GM12874 (cell line): ENCODE measurements around the gene SCRT2.

Experiments used
- TF ChIP-seq, protein P1 (sequence below): IDR thresholded peaks from 2 replicates; pipeline ENCODE4 v1.5.1; 2011; ENCODE audit warnings: low read depth, mild to moderate bottlenecking, control low read depth, low read length, moderate library complexity; ENCODE audit not compliant: insufficient read depth

The SCRT2 gene

DNA sequence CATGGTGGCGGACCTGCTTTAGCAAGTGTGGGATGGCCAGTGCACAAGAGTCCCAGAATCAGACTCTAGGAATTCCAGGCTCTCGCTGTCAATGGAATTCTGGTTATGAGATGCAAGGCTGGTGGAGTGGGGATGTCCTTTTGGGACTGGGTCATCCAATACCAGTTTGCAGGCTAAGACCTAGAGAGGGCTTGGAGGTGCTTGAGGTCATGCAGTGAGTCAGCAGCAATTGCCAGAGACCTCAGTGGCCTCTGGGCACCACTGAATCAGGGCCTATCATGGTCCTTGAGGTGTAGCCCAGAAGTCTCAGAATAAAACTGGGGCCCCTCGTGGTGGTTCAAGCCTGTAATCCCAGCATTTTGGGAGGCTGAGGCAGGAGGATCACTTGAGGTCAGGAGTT is 1.4 kb upstream of the SCRT2 start:
- TF ChIP-seq, protein P1, sequence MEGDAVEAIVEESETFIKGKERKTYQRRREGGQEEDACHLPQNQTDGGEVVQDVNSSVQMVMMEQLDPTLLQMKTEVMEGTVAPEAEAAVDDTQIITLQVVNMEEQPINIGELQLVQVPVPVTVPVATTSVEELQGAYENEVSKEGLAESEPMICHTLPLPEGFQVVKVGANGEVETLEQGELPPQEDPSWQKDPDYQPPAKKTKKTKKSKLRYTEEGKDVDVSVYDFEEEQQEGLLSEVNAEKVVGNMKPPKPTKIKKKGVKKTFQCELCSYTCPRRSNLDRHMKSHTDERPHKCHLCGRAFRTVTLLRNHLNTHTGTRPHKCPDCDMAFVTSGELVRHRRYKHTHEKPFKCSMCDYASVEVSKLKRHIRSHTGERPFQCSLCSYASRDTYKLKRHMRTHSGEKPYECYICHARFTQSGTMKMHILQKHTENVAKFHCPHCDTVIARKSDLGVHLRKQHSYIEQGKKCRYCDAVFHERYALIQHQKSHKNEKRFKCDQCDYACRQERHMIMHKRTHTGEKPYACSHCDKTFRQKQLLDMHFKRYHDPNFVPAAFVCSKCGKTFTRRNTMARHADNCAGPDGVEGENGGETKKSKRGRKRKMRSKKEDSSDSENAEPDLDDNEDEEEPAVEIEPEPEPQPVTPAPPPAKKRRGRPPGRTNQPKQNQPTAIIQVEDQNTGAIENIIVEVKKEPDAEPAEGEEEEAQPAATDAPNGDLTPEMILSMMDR = no peak

DNA sequence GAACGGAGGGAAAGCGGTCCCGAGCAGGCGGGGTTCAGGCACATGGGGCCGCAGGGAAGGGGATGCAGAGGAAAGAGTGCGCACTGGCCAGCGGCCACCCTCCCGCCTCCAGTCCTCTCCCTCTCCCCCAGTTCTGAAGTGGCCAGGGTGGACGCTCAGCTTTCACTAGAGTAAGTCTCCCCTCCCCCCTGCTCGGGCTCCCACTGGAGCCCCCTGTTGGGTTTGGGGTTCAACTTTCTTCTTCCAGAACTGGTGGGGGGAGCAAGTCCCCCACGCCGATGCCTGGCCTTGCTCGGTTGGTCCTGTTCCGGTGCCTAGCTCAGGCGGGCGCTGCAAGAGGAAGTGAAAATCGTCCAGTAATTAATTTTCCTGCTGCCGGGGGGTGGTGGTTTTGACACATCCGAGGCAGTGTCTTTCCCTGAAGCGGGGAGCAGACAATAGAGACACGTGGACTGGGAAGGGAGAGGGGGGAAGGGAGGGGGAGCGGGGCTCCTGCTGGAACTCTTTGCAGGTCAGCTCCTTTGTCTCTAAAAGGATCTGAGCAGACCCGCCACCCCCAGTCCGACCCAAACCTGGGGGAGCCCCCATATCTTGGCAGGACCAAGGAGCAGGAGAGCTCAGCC is 824 bp upstream of the SCRT2 start:
- TF ChIP-seq, protein P1 = no peak

DNA sequence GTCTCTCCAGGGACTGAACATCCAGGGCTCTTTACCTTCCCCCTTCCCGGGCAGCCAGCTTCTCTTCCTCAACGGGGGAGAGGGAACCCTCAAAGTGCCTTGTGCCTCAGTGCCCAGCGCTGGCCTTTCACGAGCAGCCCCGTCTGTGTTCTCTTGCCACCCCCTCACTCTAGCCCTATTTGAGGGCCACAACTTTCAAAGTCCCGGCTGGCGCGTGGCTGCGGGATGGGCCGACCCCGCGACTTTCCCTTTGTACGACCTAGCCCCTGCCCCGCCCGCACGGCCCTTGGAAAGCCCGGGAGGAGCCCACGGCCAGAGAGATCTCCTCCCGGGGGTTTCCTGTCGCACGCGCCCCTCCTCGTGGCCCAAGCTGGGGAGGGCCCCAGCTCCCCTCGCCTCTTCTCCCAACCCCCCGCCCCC is 559 bp downstream of the SCRT2 start:
- TF ChIP-seq, protein P1 = no peak

DNA sequence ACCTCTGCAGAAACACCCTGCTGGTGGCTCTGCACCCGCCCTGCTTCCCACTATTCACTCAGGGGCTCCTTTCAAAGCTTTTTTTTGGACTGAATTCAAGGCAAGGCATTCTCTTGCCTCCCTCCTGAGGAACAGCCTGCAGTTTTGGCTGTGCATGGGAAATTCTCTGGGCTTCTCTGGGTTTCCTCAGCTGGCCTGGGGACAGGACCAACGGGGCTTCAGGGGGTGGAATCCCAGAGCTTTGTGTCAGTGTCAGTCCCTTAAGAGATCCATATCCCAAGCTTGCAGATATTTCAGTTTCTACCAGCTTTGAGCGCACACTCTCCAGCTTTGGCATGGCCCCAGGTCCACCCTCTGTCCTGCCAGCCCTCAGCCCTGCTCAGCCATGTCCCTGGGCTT is 2.0 kb downstream of the SCRT2 start:
- TF ChIP-seq, protein P1 = no peak

DNA sequence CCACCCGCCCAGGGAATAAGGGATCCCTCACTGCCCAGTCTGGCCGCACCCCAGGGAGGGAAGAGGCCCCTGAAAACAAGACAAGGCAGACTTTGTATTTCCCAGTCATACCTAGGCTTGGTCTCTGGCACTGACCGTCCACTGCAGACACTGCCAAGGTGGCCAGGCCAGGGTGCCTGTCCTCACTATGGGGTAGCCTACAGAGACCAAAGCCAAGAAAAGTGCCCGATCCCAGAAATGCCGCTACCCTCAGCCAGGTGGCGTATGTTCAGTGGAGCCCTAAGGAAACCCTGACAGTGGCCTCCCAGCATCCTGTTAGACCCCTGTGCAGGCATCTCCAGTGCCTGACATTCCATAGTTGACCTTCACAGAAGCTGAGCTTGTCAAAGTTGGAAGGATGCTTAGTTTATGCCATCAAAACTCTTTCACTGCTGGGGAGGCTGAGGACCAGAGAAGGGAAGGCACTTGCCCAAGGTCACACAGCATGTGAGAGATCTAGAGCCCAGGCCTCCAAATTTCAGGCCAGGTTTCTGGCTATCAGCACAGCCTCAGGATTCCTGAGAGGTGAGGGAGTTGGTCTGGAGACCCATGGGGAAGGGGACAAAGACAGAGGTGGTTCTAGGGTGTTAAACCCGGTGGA is 2.5 kb downstream of the SCRT2 start:
- TF ChIP-seq, protein P1 = peak; percentile 38

DNA sequence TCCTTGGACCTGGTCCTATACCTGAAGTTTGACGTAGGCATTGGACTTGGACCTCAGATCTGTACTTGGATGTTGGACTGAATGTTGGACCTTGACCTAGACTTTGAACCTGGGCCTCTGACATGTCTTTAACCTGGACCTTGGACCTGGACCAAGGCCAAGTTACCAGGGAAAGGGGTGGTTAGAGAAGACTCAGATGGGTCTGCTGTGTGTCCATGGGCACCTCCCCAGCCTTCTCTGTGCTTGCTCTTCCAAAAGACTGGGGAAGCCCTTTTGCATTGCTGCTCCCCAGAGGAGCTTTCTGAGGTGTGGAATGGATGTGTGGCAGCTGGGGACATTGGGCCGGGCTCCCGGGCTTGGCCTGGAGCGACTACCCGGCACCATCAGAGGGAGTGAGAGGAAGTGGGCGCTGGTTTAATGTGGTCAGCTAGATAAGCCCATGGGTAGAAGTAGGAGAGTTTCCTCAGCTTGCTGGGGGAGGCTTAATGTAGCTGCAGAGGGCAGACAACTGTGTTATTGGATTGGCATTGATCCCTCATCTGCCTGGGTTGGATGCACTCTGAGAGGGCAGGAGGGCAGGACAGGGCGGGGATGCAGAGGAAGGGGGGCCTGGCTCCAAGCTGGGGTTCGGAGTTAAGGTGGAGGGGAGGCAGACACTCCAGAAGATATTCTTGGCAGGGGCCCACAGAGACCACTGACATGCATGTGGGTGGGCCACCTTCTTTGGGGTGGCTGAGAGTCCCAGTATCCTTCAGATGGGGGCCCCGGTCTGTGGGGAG is 4.2 kb downstream of the SCRT2 start:
- TF ChIP-seq, protein P1 = no peak

DNA sequence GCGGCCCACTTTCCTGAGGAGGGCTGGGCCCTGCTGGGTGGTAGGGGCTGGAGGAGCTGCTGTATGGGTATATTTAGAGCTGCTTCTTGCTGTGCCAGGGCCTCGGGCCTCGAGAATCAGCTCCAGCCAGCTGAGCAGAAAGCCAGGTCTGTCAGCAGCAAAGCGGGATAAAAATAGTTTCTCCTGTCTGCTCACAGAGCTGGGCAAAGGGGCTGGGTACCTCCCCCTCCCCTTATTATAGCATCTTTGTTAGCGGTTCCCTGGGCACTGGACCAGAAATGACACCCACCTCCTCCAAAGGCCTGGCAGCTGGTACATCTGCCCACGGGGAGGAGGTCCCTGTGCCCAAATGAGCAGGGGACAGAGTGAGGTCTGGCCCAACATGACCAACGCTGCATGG is 6.0 kb downstream of the SCRT2 start:
- TF ChIP-seq, protein P1 = no peak
